ENCODE data around the gene ZNF423. TPM values are rescaled to one million over a fixed set of nuclear protein-coding genes. Genes with fewer than 3 reads are reported as not detected.
A peak's percentile ranks its signal among the peaks of the same experiment; 100 is the strongest.

Gene ZNF423
- total and polyA plus RNA-seq, 2 experiments from 2014 or later: 14.9 to 41.8 TPM

- Histone ChIP-seq H3K4me1 (ENCODE audit: insufficient read depth) (no peaks in the 10 kb centered on the region), H3K9me2 (ENCODE audit: insufficient read depth) (no peaks in the 10 kb centered on the region), H3K36me3 (ENCODE audit: insufficient read depth) (no peaks in the 10 kb centered on the region), H4K20me1 (replicated peaks; ENCODE audit: insufficient read depth) (no peaks in the 10 kb centered on the region), H3K27ac (ENCODE audit: low read depth) (no peak overlapping the region), H3K27me3 (ENCODE audit: insufficient read depth) (no peaks in the 10 kb centered on the region), H2AFZ (no peak overlapping the region), H3K79me2 (replicated peaks; ENCODE audit: insufficient read depth) (peaks cover 25% of the 10 kb centered on the region), H3K4me2 (no peak overlapping the region), H3K4me3 (no peak overlapping the region), H3F3A (replicated peaks; ENCODE audit: low read depth) (no peaks in the 10 kb centered on the region)
- H3K36me3 Mint-ChIP-seq (ENCODE audit: low read depth): peaks cover 11% of the 10 kb centered on the region; the same call in 2 of the 3 replicates
- peaks cover 19% of the 10 kb centered on the region for H3K27me3 Mint-ChIP-seq (ENCODE audit: insufficient read depth, low read depth, poor library complexity)
- H3K4me1 Mint-ChIP-seq: peaks cover 37% of the 10 kb centered on the region
- TF ChIP-seq NANOG (IDR thresholded peaks at IDR 0.05; ENCODE audit: borderline replicate concordance) (no peak), CTCF (conservative IDR thresholded peaks at IDR 0.05; ENCODE audit: low read depth in 2 of 2) (no peak), JUNB (IDR thresholded peaks at IDR 0.05; ENCODE audit: unreplicated experiment) (no peak)
- H3K9me3 Mint-ChIP-seq: no peaks in the 10 kb centered on the region; the same call in 1 of the 3 replicates
- no peak overlapping the region for H3K4me3 Mint-ChIP-seq
- DNase-seq (ENCODE audit: low spot score) (no peak), ATAC-seq (no peak)
- no peak overlapping the region for H3K27ac Mint-ChIP-seq
Observed at GRCh38 chr16:49767414-49767813, 88.5 kb downstream of the ZNF423 start.

- no peaks in the 10 kb centered on the region for H3K36me3 ChIP-seq (ENCODE audit: insufficient read depth)
- H3K27me3 Mint-ChIP-seq (ENCODE audit: insufficient read depth, low read depth, poor library complexity): peaks cover 19% of the 10 kb centered on the region
- TF ChIP-seq CTCF (conservative IDR thresholded peaks at IDR 0.05; ENCODE audit: low read depth in 2 of 2): peak in 1 of 2 experiments; percentile 42; a peak in 2 of 4 replicates
- no peak for TF ChIP-seq ZNF331 (CRISPR knock-in tag; IDR thresholded peaks at IDR 0.05; ENCODE audit: low read depth)
- H3K4me2 ChIP-seq: no peak overlapping the region
- H3K4me3 Mint-ChIP-seq: no peak overlapping the region; the same call in 2 of the 3 replicates
- no peaks in the 10 kb centered on the region for H3K27me3 ChIP-seq (ENCODE audit: insufficient read depth)
- H3K9me3 Mint-ChIP-seq: no peaks in the 10 kb centered on the region; the same call in 1 of the 3 replicates
- peak overlapping the region; percentile 65; the same call in 1 of the 2 replicates for H3K27ac Mint-ChIP-seq
- H3F3A ChIP-seq (replicated peaks; ENCODE audit: low read depth): no peaks in the 10 kb centered on the region
- H3K27ac ChIP-seq (ENCODE audit: low read depth): no peak overlapping the region; the same call in 1 of the 2 replicates
- H2AFZ ChIP-seq: no peak overlapping the region
- H3K36me3 Mint-ChIP-seq (ENCODE audit: low read depth): peaks cover 6% of the 10 kb centered on the region; the same call in 2 of the 3 replicates
- no peaks in the 10 kb centered on the region for H3K4me1 ChIP-seq (ENCODE audit: insufficient read depth)
- H3K4me1 Mint-ChIP-seq: peaks cover 36% of the 10 kb centered on the region
- H3K4me3 ChIP-seq: no peak overlapping the region
- ATAC-seq (peak; percentile 37), DNase-seq (ENCODE audit: low spot score) (no peak)
- H3K79me2 ChIP-seq (replicated peaks; ENCODE audit: insufficient read depth): peaks cover 25% of the 10 kb centered on the region
- H3K9me2 ChIP-seq (ENCODE audit: insufficient read depth): no peaks in the 10 kb centered on the region
- H4K20me1 ChIP-seq (replicated peaks; ENCODE audit: insufficient read depth): no peaks in the 10 kb centered on the region
Observed at GRCh38 chr16:49766225-49766624, 89.7 kb downstream of the ZNF423 start.

- Mint-ChIP-seq H3K27me3 (ENCODE audit: insufficient read depth, low read depth, poor library complexity) (peaks cover 12% of the 10 kb centered on the region), H3K9me3 (no peaks in the 10 kb centered on the region; the same call in 2 of the 3 replicates), H3K36me3 (ENCODE audit: low read depth) (no peaks in the 10 kb centered on the region; the same call in 2 of the 3 replicates), H3K4me3 (no peak overlapping the region), H3K4me1 (peaks cover 29% of the 10 kb centered on the region), H3K27ac (peak overlapping the region; percentile 70; the same call in 1 of the 2 replicates)
- Histone ChIP-seq H3K4me2 (no peak overlapping the region), H3K4me3 (no peak overlapping the region), H2AFZ (no peak overlapping the region), H3K36me3 (ENCODE audit: insufficient read depth) (no peaks in the 10 kb centered on the region), H4K20me1 (replicated peaks; ENCODE audit: insufficient read depth) (no peaks in the 10 kb centered on the region), H3K9me2 (ENCODE audit: insufficient read depth) (no peaks in the 10 kb centered on the region), H3K27ac (ENCODE audit: low read depth) (no peak overlapping the region), H3K27me3 (ENCODE audit: insufficient read depth) (no peaks in the 10 kb centered on the region), H3F3A (replicated peaks; ENCODE audit: low read depth) (no peaks in the 10 kb centered on the region), H3K79me2 (replicated peaks; ENCODE audit: insufficient read depth) (peaks cover 22% of the 10 kb centered on the region), H3K4me1 (ENCODE audit: insufficient read depth) (no peaks in the 10 kb centered on the region)
- no peak for TF ChIP-seq REST (IDR thresholded peaks at IDR 0.05; ENCODE audit: unreplicated experiment)
- TF ChIP-seq ZNF114 (CRISPR knock-in tag; IDR thresholded peaks at IDR 0.05): no peak
- TF ChIP-seq CREB1 (CRISPR knock-in tag; IDR thresholded peaks at IDR 0.05; ENCODE audit: low read depth): no peak
- no peak for TF ChIP-seq ETS1 (IDR thresholded peaks at IDR 0.05)
- no peak for TF ChIP-seq NANOG (IDR thresholded peaks at IDR 0.05; ENCODE audit: borderline replicate concordance)
- no peak for TF ChIP-seq JUNB (IDR thresholded peaks at IDR 0.05; ENCODE audit: unreplicated experiment)
- TF ChIP-seq ZNF331 (CRISPR knock-in tag; IDR thresholded peaks at IDR 0.05; ENCODE audit: low read depth): no peak
- TF ChIP-seq STAT1 (IDR thresholded peaks at IDR 0.05; ENCODE audit: unreplicated experiment): no peak
- TF ChIP-seq EZH2phosphoT487 (IDR thresholded peaks at IDR 0.05; ENCODE audit: unreplicated experiment): no peak
- no peak for DNase-seq (ENCODE audit: low spot score)
- ATAC-seq: no peak
Observed at GRCh38 chr16:49763826-49764225, 92.1 kb downstream of the ZNF423 start.
